CD4-positive, alpha-beta T cell treated with Interleukin-15 for 4 hours (primary cell): ENCODE data around the gene HUNK.
"Not testable (repeated sequence)": the region's sequence is repeated elsewhere in the genome, so short reads cannot be mapped to it uniquely, and the experiment has no call there.

Experiments used
- DNase-seq: peaks from one replicate; pipeline ENCODE4 v3.0.0-alpha.2; 2020; ENCODE audit warnings: low spot score

The HUNK gene

GRCh38 chr21:31872452-31873274 lies at the start of gene HUNK:
HUNK (plus strand) TSS chr21:31873020; CDS start chr21:31873675, 655 bp downstream.
- DNase-seq = no peak

GRCh38 chr21:31829736-31830472 lies 42.9 kb upstream of the HUNK start:
- no peak for DNase-seq

GRCh38 chr21:31830701-31831100 lies 42.1 kb upstream of the HUNK start:
- DNase-seq = no peak

- no peak for DNase-seq
These were observed 35.8 kb upstream of the HUNK start for GRCh38 chr21:31837041-31837440.

GRCh38 chr21:31837618-31838390 lies 35.0 kb upstream of the HUNK start:
- DNase-seq = no peak

GRCh38 chr21:31838586-31839355 lies 34.0 kb upstream of the HUNK start:
- no peak for DNase-seq

- no peak for DNase-seq
These were observed 28.6 kb upstream of the HUNK start for GRCh38 chr21:31844206-31844605.

GRCh38 chr21:31845151-31845729 lies 27.6 kb upstream of the HUNK start:
- DNase-seq = no peak

- no peak for DNase-seq
These were observed 26.1 kb upstream of the HUNK start for GRCh38 chr21:31846690-31847089.

GRCh38 chr21:31847761-31848160 lies 25.1 kb upstream of the HUNK start:
- DNase-seq = no peak

GRCh38 chr21:31848326-31848985 lies 24.4 kb upstream of the HUNK start:
- DNase-seq = no peak

GRCh38 chr21:31850886-31851285 lies 21.9 kb upstream of the HUNK start:
- no peak for DNase-seq

GRCh38 chr21:31855180-31855579 lies 17.6 kb upstream of the HUNK start:
- DNase-seq = no peak

GRCh38 chr21:31857096-31857495 lies 15.7 kb upstream of the HUNK start:
- no peak for DNase-seq

- not testable (repeated sequence) for DNase-seq
These were observed 15.2 kb upstream of the HUNK start for GRCh38 chr21:31857631-31858030.

GRCh38 chr21:31860851-31861250 lies 12.0 kb upstream of the HUNK start:
- no peak for DNase-seq

GRCh38 chr21:31862078-31862477 lies 10.7 kb upstream of the HUNK start:
- DNase-seq = no peak

GRCh38 chr21:31865429-31865970 lies 7.3 kb upstream of the HUNK start:
- no peak for DNase-seq

- DNase-seq = peak; percentile 50
These were observed 6.7 kb upstream of the HUNK start for GRCh38 chr21:31866077-31866511.

- no peak for DNase-seq
These were observed 3.1 kb upstream of the HUNK start for GRCh38 chr21:31869750-31870149.
